Measurements from ENCODE around the gene JARID2.

JARID2 gene

DNA sequence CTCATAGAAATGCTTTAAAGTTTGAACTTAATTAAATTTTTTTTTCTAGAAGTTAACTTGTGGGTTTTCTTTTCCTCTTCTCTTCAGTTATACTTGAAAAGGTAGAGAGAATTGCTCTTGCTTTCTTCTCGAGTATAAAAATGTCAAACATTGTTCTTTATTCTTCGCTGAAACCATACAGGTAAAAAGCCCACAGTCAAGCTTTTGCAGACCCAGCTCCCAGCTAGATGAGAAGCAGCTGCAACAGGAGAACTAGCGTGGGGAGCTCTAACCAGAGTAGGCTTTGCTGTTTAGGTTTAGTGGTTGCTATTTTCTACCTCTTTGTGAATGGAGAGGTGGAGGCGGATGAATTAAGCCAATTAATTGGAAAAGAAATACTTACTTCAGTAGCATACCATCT is 102.7 kb downstream of the JARID2 start:
- no peaks in the 10 kb centered on the region for H3K36me3 ChIP-seq (ENCODE audit: insufficient read depth, low read length)
- H3K4me3 ChIP-seq (ENCODE audit: low read length): no peak overlapping the region
- no peak overlapping the region for H2AFZ ChIP-seq (ENCODE audit: low read depth, low read length)
- no peaks in the 10 kb centered on the region for H3K9me3 ChIP-seq (ENCODE audit: low read length)
- H3K4me1 ChIP-seq (ENCODE audit: insufficient read depth, low read length): peaks cover 5% of the 10 kb centered on the region
- no peaks in the 10 kb centered on the region for H3K27me3 ChIP-seq (ENCODE audit: insufficient read depth, low read length)

DNA sequence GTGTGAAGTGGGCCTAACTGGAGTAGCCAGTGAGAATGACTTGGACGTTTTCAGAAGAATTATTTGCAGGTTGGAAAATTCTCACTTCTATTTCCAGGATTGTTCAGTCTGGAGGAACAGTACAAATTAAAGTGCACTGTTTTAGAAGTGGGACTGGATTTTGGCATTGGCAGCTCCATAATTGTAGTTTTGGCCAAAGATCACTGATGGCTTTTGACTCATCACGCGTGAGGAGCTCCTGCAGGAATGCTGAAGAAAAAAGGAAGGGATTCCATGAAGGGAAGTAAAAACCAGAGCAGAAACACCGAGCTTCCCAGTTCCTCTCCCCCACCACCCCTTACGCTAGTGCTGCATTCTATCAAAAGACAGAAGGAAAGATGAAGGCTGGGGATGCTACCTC is 103.5 kb downstream of the JARID2 start:
- Histone ChIP-seq H3K4me3 (ENCODE audit: low read length) (no peak overlapping the region), H3K36me3 (ENCODE audit: insufficient read depth, low read length) (no peaks in the 10 kb centered on the region), H2AFZ (ENCODE audit: low read depth, low read length) (no peak overlapping the region), H3K4me1 (ENCODE audit: insufficient read depth, low read length) (peaks cover 5% of the 10 kb centered on the region), H3K27me3 (ENCODE audit: insufficient read depth, low read length) (no peaks in the 10 kb centered on the region), H3K9me3 (ENCODE audit: low read length) (no peaks in the 10 kb centered on the region)

DNA sequence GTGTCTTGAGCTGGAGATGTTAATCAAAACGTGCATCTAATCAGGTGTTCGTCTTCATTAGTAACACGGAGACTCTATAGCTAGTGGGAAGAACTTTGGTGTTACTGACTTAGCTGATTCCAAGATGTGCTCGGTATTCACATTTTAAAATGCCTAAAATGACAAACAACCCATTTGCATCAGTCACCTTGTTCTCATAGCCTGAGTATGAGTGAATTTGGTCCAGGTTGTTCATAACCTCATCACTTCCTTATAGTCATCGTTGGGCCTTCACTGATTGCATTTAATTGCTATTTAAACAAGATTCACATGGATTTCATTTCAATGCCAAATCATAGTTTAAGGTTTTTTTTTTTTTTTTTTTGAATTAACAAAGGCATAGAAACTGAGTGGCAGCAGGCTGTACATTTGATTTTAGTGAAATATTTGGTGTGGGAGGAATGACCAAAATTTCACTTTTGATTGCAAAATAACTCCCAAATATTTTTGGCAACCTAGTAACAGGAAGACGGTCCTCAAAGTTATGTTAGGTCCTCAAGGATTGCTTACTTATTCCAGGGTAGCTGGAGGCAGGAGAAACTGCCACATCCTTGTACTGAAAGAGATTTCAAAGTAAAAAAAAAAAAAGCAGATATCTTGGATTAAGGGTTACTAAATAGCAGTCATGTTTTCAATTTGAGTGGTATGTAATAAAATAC is 104.7 kb downstream of the JARID2 start:
- Histone ChIP-seq H3K36me3 (ENCODE audit: insufficient read depth, low read length) (no peaks in the 10 kb centered on the region), H3K4me3 (ENCODE audit: low read length) (no peak overlapping the region), H3K4me1 (ENCODE audit: insufficient read depth, low read length) (peaks cover 5% of the 10 kb centered on the region), H2AFZ (ENCODE audit: low read depth, low read length) (no peak overlapping the region), H3K9me3 (ENCODE audit: low read length) (no peaks in the 10 kb centered on the region), H3K27me3 (ENCODE audit: insufficient read depth, low read length) (no peaks in the 10 kb centered on the region)

DNA sequence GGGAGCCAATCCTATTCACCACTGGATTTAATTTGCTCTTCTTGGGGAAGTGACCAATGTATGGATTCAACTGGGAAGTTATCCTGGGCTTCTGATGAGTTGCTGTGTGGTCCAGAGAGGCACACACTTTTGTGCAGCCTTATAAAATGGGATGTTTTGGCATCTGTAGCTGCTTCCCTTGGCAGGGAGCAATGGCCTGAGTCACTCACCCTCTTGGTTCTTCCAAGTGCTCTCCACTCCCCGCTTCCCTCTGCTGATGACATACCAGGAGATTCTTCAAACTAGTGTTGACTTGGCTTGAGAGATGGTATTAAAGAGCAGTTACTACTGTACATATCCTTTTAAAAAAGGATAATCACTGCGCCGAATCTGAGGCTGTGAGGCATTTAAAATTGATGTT is 105.8 kb downstream of the JARID2 start:
- H2AFZ ChIP-seq (ENCODE audit: low read depth, low read length): no peak overlapping the region
- no peaks in the 10 kb centered on the region for H3K36me3 ChIP-seq (ENCODE audit: insufficient read depth, low read length)
- H3K4me1 ChIP-seq (ENCODE audit: insufficient read depth, low read length): peaks cover 5% of the 10 kb centered on the region
- H3K27me3 ChIP-seq (ENCODE audit: insufficient read depth, low read length): no peaks in the 10 kb centered on the region
- no peak overlapping the region for H3K4me3 ChIP-seq (ENCODE audit: low read length)
- no peaks in the 10 kb centered on the region for H3K9me3 ChIP-seq (ENCODE audit: low read length)

DNA sequence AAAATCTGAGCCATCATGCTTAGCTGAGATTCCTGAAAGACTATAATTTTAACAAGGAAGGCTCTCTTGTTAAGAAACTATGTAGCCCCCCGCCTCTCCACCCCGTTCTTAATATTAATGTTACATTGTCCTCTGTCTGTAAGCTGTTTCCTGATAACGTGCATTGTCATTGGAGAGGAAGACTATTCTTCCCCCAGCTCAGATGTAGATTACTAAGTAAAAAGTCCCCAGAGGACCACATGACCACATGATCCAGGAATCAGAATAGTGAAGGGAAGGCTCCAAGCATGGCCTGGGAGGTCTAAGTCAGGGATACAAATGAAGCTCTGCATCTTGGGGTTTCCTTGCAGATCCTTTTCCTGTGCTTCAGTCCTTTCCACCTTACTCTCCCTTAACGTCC is 106.4 kb downstream of the JARID2 start:
- Histone ChIP-seq H2AFZ (ENCODE audit: low read depth, low read length) (no peak overlapping the region), H3K27me3 (ENCODE audit: insufficient read depth, low read length) (no peaks in the 10 kb centered on the region), H3K36me3 (ENCODE audit: insufficient read depth, low read length) (no peaks in the 10 kb centered on the region), H3K9me3 (ENCODE audit: low read length) (no peaks in the 10 kb centered on the region), H3K4me3 (ENCODE audit: low read length) (no peak overlapping the region), H3K4me1 (ENCODE audit: insufficient read depth, low read length) (peaks cover 5% of the 10 kb centered on the region)

DNA sequence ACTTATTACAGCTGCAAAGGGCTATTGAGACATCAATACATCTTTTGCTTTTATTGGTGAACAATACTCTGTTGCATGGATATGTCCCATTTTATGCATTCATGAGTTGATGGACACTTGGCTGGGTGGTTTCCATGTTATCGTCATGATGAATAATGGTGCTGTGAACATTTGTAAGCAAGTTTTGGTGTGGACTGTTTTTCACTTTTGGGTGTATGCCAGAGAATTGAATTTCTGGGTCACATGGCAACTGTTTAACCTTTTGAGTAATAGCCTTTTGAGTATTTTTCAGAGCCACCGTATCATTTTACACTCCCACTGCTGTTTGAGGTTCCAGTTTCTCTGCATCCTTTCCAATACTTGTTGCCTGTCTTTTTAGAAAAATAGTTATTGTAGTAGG is 107.0 kb downstream of the JARID2 start:
- Histone ChIP-seq H3K36me3 (ENCODE audit: insufficient read depth, low read length) (no peaks in the 10 kb centered on the region), H3K4me3 (ENCODE audit: low read length) (no peak overlapping the region), H3K9me3 (ENCODE audit: low read length) (no peaks in the 10 kb centered on the region), H3K4me1 (ENCODE audit: insufficient read depth, low read length) (peaks cover 11% of the 10 kb centered on the region), H2AFZ (ENCODE audit: low read depth, low read length) (no peak overlapping the region), H3K27me3 (ENCODE audit: insufficient read depth, low read length) (no peaks in the 10 kb centered on the region)

DNA sequence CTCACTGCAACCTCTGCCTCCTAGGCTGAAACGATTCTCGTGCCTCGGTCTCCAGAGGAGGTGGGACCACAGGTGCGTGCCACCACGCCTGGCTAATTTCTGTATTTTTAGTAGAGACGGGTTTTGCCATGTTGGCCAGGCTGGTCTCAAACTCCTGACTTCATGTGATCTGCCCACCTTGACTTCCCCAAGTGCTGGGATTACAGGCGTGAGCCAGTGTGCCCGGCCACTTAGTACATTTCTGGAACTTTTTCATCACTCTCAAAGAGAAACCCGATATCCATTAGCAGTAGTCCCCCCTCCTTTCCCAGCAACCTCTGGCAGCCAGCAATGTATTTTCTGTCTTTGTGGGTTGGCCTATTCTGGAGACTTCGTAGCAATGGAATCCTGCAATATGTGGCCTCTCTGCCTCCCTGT is 109.8 kb downstream of the JARID2 start:
- H3K4me1 ChIP-seq (ENCODE audit: insufficient read depth, low read length): peaks cover 11% of the 10 kb centered on the region
- no peaks in the 10 kb centered on the region for H3K9me3 ChIP-seq (ENCODE audit: low read length)
- H3K27me3 ChIP-seq (ENCODE audit: insufficient read depth, low read length): no peaks in the 10 kb centered on the region
- H3K36me3 ChIP-seq (ENCODE audit: insufficient read depth, low read length): no peaks in the 10 kb centered on the region
- no peak overlapping the region for H3K4me3 ChIP-seq (ENCODE audit: low read length)
- H2AFZ ChIP-seq (ENCODE audit: low read depth, low read length): no peak overlapping the region

DNA sequence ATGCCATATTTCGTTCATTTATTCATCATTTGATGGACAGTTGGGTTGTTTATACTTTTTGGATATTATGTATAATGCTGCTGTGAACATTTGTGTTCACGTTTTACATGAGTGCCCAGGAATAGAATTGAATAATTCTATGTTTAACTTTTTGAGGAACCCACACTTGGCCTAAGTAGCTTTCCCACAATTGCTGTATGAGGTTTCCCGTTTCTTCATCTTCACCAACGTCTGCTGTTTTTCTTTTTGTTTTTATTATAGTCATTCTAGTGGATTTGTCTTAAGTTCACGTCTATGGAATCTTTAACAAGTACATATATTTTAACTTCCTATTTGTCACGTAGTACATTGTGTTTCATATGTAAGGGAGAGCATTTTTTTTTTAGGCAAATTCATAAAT is 110.3 kb downstream of the JARID2 start:
- H2AFZ ChIP-seq (ENCODE audit: low read depth, low read length): no peak overlapping the region

DNA sequence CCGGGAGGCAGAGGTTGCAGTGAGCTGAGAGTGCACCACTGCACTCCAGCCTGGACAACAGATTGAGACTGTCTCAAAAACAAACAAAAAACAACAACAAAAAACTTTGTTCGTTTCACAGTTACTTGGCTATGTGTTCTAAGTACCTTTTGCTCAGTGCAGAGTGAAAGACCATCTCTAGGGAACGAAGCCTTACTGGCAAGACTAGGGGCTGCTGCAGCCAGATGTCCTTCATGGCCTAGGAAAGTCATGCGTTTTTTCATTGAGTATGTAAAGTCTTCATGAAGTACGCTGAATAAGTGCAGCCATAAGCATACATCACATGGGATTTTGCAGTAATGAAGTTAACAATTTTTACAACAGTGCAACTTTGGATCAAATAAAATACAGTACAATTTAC is 111.1 kb downstream of the JARID2 start:
- Histone ChIP-seq H3K9me3 (ENCODE audit: low read length) (no peaks in the 10 kb centered on the region), H3K4me3 (ENCODE audit: low read length) (no peak overlapping the region), H3K4me1 (ENCODE audit: insufficient read depth, low read length) (peaks cover 11% of the 10 kb centered on the region), H3K27me3 (ENCODE audit: insufficient read depth, low read length) (no peaks in the 10 kb centered on the region), H2AFZ (ENCODE audit: low read depth, low read length) (no peak overlapping the region), H3K36me3 (ENCODE audit: insufficient read depth, low read length) (no peaks in the 10 kb centered on the region)

More for the DNA sequence above, 110.3 kb downstream of the JARID2 start:
- no peaks in the 10 kb centered on the region for H3K9me3 ChIP-seq (ENCODE audit: low read length)
- H3K36me3 ChIP-seq (ENCODE audit: insufficient read depth, low read length): no peaks in the 10 kb centered on the region
- no peak overlapping the region for H3K4me3 ChIP-seq (ENCODE audit: low read length)
- no peaks in the 10 kb centered on the region for H3K27me3 ChIP-seq (ENCODE audit: insufficient read depth, low read length)
- peaks cover 11% of the 10 kb centered on the region for H3K4me1 ChIP-seq (ENCODE audit: insufficient read depth, low read length)

DNA sequence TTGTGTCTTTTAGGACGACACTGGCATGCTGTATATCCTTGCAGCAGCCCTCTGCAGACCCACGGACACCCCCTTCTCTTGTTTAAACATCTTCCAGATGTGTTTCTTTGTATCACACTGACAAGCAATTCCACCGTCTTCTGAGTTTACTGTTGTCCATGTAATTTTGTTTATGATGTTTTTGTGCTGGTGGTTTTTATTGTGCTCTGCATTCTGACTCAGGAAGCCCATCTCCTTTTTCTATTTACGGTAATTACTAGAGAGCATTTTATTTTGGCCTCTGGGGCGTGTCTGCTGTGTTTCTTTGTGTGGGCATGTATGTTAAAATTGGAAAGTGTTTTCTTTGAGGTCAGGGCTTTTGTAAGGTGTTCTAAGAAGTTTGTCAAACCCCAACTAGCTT is 111.9 kb downstream of the JARID2 start:
- Histone ChIP-seq H3K27me3 (ENCODE audit: insufficient read depth, low read length) (no peaks in the 10 kb centered on the region), H3K9me3 (ENCODE audit: low read length) (no peaks in the 10 kb centered on the region), H2AFZ (ENCODE audit: low read depth, low read length) (no peak overlapping the region), H3K36me3 (ENCODE audit: insufficient read depth, low read length) (no peaks in the 10 kb centered on the region), H3K4me1 (ENCODE audit: insufficient read depth, low read length) (peaks cover 10% of the 10 kb centered on the region), H3K4me3 (ENCODE audit: low read length) (no peak overlapping the region)

DNA sequence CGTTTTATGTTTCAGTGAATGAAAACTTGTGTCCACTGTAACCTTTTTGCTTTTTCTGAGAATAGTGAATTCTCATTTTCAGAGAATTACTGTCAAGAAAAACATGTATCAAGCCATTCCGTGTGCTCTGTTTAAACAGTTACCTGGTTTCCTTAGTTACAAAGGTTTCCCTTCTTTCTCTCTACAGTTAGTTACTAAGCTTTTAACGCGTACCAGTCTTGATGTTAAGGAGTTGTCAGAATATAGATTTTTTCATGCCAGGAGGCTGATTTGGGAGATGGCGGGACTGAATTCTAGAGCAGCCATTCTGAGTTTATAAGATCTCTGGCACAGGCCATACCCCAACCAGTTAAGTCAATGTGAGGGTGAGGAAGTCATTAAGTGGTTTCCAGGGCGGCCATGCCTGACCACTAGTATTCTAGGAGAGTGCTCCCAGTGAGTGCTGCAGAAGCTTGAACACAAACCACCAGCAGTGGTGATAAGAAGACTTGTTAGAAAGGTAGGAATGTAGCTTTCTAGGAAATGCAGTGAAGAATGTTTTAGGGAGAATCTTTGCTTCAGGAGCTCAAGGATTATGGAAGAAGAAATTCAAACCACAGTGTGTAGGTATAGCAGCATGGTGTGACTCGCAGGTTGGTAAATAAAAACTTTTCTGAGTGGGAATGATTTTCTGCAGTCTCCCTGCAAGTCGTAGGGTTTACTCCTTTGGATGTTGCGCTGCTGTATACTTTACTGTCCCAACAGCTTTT is 112.9 kb downstream of the JARID2 start:
- Histone ChIP-seq H3K4me3 (ENCODE audit: low read length) (no peak overlapping the region), H3K27me3 (ENCODE audit: insufficient read depth, low read length) (no peaks in the 10 kb centered on the region), H3K9me3 (ENCODE audit: low read length) (no peaks in the 10 kb centered on the region), H3K4me1 (ENCODE audit: insufficient read depth, low read length) (peaks cover 13% of the 10 kb centered on the region), H3K36me3 (ENCODE audit: insufficient read depth, low read length) (no peaks in the 10 kb centered on the region), H2AFZ (ENCODE audit: low read depth, low read length) (no peak overlapping the region)

DNA sequence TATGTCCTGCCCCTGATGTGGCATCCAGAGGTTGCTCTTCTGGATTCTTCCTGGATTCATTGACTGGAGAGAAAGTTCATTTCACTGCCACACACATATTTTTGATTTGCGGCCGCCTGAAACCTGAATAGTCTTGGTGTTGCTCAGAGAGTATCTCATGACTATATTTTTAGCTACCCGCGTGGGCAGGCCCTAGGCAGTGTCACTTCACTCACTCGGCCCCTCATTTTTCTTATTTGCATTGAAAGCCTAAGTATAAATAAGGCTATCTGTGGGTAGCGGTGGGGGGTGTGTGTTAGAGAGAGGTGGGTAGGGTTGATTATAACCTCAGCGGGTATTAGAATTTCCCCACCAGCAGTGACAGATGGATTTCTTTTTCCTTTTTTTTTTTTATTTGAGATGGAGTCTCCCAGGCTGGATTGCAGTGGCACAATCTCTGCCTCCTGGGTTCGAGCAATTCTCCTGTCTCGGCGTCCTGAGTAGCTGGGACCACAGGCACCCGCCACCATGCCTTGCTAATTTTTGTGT is 113.5 kb downstream of the JARID2 start:
- no peaks in the 10 kb centered on the region for H3K36me3 ChIP-seq (ENCODE audit: insufficient read depth, low read length)
- H3K9me3 ChIP-seq (ENCODE audit: low read length): no peaks in the 10 kb centered on the region
- H3K4me1 ChIP-seq (ENCODE audit: insufficient read depth, low read length): peaks cover 19% of the 10 kb centered on the region
- H2AFZ ChIP-seq (ENCODE audit: low read depth, low read length): no peak overlapping the region
- no peaks in the 10 kb centered on the region for H3K27me3 ChIP-seq (ENCODE audit: insufficient read depth, low read length)
- H3K4me3 ChIP-seq (ENCODE audit: low read length): no peak overlapping the region

DNA sequence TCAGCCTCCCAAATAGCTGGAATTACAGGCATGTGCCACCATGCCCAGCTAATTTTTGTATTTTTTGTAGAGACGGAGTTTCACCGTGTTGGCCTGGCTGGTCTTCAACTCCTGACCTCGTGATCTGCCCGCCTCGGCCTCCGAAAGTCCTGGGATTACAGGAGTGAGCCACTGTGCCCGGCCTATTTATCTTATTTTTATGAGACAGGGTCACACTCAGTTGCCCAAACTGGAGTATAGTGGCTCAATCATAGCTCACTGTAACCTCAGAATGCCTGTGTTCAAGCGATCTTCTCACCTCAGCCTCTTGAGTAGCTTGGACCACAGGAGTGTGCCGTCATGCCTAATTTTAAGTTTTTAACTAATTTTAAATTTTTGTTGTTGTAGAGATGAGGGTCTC is 114.4 kb downstream of the JARID2 start:
- H3K27me3 ChIP-seq (ENCODE audit: insufficient read depth, low read length): no peaks in the 10 kb centered on the region
- no peaks in the 10 kb centered on the region for H3K36me3 ChIP-seq (ENCODE audit: insufficient read depth, low read length)
- H2AFZ ChIP-seq (ENCODE audit: low read depth, low read length): no peak overlapping the region
- no peak overlapping the region for H3K4me3 ChIP-seq (ENCODE audit: low read length)
- peaks cover 28% of the 10 kb centered on the region for H3K4me1 ChIP-seq (ENCODE audit: insufficient read depth, low read length)
- no peaks in the 10 kb centered on the region for H3K9me3 ChIP-seq (ENCODE audit: low read length)

Measured in neuron (in vitro differentiated cells).